B cell (primary cell): Measurements from ENCODE around the gene DSTYK.
"Not testable (repeated sequence)": the region's sequence is repeated elsewhere in the genome, so short reads cannot be mapped to it uniquely, and the experiment has no call there.

Experiments used
- CTCF ChIP-seq: fragments of 200-600 bp; IDR thresholded peaks from one replicate; pipeline ENCODE4 v1.8.0; 2022; ENCODE audit warnings: antibody characterized with exemption, mild to moderate bottlenecking
- EZH2 ChIP-seq: IDR thresholded peaks from 2 replicates; pipeline ENCODE4 v1.6.1; 2012; ENCODE audit warnings: borderline replicate concordance, low read depth, mild to moderate bottlenecking, moderate library complexity, low read length; ENCODE audit not compliant: insufficient read depth, poor library complexity, severe bottlenecking

GRCh38 chr1:205155665-205156377, 55.7 kb downstream of the DSTYK start:
- not testable (repeated sequence) for TF ChIP-seq EZH2, CTCF
